Mammary epithelial cell (primary cell): ENCODE data around the gene MEIS1.

Source experiments
- CTCF ChIP-seq, 2 donors: IDR thresholded peaks in 1 of 2; conservative IDR thresholded peaks in 1 of 2; 2 replicates each; pipeline ENCODE4 v1.5.1; 2011 to 2012; ENCODE audit warnings: inconsistent platforms in 2 of 2, low read length in 2 of 2, mild to moderate bottlenecking in 2 of 2, control low read depth in 1 of 2, low read depth in 1 of 2; ENCODE audit not compliant: insufficient read depth in 1 of 2; ENCODE audit errors: extremely low read depth in 1 of 2
- EZH2 ChIP-seq: IDR thresholded peaks from 2 replicates; pipeline ENCODE4 v1.6.1; 2012; ENCODE audit warnings: low read length, inconsistent platforms, borderline replicate concordance

- TF ChIP-seq CTCF (conservative IDR thresholded peaks at IDR 0.05 in 1 of 2, IDR thresholded peaks at IDR 0.05 in 1 of 2; ENCODE audit: extremely low read depth in 1 of 2, insufficient read depth in 1 of 2, low read depth in 1 of 2, low read length in 2 of 2) = no peak
- TF ChIP-seq EZH2 = no peak
Measured at GRCh38 chr2:66448136-66448991, 13.4 kb downstream of the MEIS1 start.
